HL-60 (cell line): Measurements from ENCODE around the gene TTI1.

ENCODE experiments used
- DNase-seq, 2 experiments: peaks; one replicate each; pipeline ENCODE4 v3.0.0-alpha.2; 2010 to 2020; ENCODE audit warnings: low read depth in 1 of 2, low spot score in 1 of 2
- H3K27ac ChIP-seq: fragments of 250-450 bp; sonication (Bioruptor Pico); replicated peaks from 2 replicates; pipeline ENCODE4 v1.5.1; 2020; ENCODE audit warnings: mild to moderate bottlenecking, moderate library complexity
- H3K27me3 ChIP-seq: fragments of 250-450 bp; sonication (Bioruptor Pico); 2 replicates; pipeline ENCODE4 v1.5.1; 2021; ENCODE audit warnings: mild to moderate bottlenecking, moderate library complexity; ENCODE audit not compliant: insufficient read depth, poor library complexity, severe bottlenecking
- H3K4me3 ChIP-seq: replicated peaks from 2 replicates; pipeline ENCODE4 v1.5.1; 2011; ENCODE audit warnings: mild to moderate bottlenecking, control low read depth, low read length; ENCODE audit not compliant: insufficient read depth
- GABPA ChIP-seq: IDR thresholded peaks from 2 replicates; pipeline ENCODE4 v1.6.1; 2012; ENCODE audit warnings: low read depth
- POLR2AphosphoS5 ChIP-seq: IDR thresholded peaks from 2 replicates; pipeline ENCODE4 v1.6.1; 2012; ENCODE audit warnings: low read depth
- REST ChIP-seq: IDR thresholded peaks from 2 replicates; pipeline ENCODE4 v1.6.1; 2012; ENCODE audit warnings: low read depth; ENCODE audit not compliant: insufficient replicate concordance
- SPI1 ChIP-seq: IDR thresholded peaks from 2 replicates; pipeline ENCODE4 v1.6.1; 2012; ENCODE audit warnings: low read depth, mild to moderate bottlenecking, borderline replicate concordance
- TF ChIP-seq, protein P1 (sequence below): IDR thresholded peaks from one replicate; pipeline ENCODE4 v1.5.1; 2011; ENCODE audit warnings: low read length, control low read depth, inconsistent platforms; ENCODE audit not compliant: insufficient read depth

Gene TTI1

DNA sequence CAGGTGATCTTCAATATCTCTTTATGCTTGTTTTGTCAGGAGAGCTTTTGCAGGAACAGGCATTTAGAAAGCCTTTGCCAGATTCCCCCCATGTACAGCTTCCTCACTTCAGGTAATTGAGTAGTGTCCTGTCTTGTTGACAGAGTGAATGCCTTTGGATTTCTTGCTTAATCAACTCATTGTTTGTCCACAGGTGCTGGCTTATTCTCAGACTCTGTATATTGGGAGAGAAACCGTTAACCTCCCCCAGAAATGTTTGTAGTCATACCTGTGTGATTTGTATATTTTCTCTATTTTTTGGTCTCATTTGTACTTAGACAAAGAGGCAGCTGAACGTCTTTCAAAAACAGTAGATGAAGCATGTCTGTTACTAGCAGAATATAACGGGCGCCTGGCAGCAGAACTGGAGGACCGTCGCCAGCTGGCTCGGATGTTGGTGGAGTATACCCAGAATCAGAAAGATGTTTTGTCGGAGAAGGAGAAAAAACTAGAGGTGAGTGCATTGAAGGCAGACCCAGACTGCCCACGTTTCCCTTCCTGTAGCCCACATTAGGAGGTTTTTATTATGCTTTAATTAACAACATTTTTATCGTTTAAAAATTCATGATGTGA, 32.6 kb upstream of the TTI1 start:
- Histone ChIP-seq H3K27ac (no peak overlapping the region), H3K27me3 (no peaks in the 10 kb centered on the region)
- TF ChIP-seq POLR2AphosphoS5 (no peak), REST (no peak), GABPA (no peak), SPI1 (no peak)
- TF ChIP-seq, protein P1, sequence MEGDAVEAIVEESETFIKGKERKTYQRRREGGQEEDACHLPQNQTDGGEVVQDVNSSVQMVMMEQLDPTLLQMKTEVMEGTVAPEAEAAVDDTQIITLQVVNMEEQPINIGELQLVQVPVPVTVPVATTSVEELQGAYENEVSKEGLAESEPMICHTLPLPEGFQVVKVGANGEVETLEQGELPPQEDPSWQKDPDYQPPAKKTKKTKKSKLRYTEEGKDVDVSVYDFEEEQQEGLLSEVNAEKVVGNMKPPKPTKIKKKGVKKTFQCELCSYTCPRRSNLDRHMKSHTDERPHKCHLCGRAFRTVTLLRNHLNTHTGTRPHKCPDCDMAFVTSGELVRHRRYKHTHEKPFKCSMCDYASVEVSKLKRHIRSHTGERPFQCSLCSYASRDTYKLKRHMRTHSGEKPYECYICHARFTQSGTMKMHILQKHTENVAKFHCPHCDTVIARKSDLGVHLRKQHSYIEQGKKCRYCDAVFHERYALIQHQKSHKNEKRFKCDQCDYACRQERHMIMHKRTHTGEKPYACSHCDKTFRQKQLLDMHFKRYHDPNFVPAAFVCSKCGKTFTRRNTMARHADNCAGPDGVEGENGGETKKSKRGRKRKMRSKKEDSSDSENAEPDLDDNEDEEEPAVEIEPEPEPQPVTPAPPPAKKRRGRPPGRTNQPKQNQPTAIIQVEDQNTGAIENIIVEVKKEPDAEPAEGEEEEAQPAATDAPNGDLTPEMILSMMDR = no peak

DNA sequence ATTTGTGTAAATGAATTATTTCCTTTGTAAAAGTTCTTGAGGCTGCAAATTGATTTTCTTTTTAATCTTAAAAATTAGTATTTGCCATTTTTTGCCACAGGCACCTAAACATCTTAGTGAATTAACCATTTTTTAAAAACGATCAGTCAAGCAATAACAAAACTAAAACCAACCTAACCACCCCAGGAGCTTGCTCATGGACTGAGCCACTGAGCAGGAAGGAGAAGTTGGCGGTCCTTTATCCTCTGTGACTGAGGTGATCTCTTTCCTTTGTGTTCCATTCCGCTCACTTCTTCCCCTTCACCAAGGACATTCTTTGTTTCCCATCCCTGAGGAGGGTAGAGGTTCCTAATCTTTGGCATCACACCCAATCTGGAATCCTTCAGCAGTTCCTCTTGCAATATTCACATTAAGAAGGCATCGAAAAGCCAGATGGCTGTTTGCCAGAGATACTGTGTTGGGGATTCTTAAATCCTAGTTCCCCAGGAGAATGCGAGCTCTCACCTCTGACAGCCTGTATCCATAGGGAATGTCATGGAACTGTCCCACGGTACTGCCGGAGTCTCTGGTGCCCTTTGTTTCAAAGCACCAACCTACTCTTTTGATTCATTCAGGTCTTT, 30.8 kb upstream of the TTI1 start:
- TF ChIP-seq GABPA (no peak), POLR2AphosphoS5 (no peak), REST (no peak), SPI1 (no peak)
- TF ChIP-seq, protein P1 = no peak
- no peaks in the 10 kb centered on the region for H3K27me3 ChIP-seq
- H3K4me3 ChIP-seq = no peak overlapping the region
- H3K27ac ChIP-seq = no peak overlapping the region
- DNase-seq = no peak

More for the DNA sequence above, 32.6 kb upstream of the TTI1 start:
- no peak for DNase-seq
- no peak overlapping the region for H3K4me3 ChIP-seq

DNA sequence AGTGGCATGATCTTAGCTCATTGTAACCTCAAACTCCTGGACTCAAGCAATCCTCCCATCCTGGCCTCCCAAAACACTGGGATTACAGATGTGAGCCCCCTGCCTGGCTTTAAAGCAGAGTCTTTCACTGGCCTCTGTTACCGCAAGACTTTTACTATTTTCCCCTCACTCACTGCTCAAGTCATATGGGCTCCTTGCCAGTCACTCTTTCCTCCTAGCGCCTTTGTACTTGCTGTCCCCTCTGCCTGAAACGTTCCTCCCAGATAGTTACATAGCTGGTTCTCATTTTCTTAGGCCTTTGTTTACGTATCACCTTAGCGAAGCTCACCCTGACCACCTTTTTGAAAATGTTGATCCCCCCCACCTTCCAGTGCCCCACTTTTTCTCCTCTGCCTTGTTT, 29.6 kb upstream of the TTI1 start:
- H3K27me3 ChIP-seq = no peaks in the 10 kb centered on the region
- no peak overlapping the region for H3K4me3 ChIP-seq
- DNase-seq = no peak
- TF ChIP-seq SPI1 (no peak), REST (no peak), POLR2AphosphoS5 (no peak), GABPA (no peak)
- TF ChIP-seq, protein P1 = no peak
- no peak overlapping the region for H3K27ac ChIP-seq
